A673 (cell line): ENCODE results near the gene MAP3K5. TPM values are rescaled to one million over a fixed set of nuclear protein-coding genes. Genes with fewer than 3 reads are reported as not detected.
A peak's percentile ranks its signal among the peaks of the same experiment; 100 is the strongest.

Experiments
- BruUV-seq: library from RNA; stranded (reverse); fragments of 400-500 nt; replicated peaks from 2 replicates; lab custom pipeline; 2021; lab: Mats Ljungman, UMichigan
- CTCF ChIA-PET: fragments of 300-600 bp; sonication (Branson Sonifier 250); formaldehyde crosslinking; loops from one replicate; lab custom pipeline; 2022; ENCODE audit warnings: antibody characterized with exemption; lab: Charles Lee
- POLR2A ChIA-PET: fragments of 300-600 bp; sonication (Branson Sonifier 250); formaldehyde crosslinking; loops from one replicate; lab custom pipeline; 2022; ENCODE audit warnings: antibody characterized with exemption; ENCODE audit not compliant: low non-redundant PET; lab: Charles Lee
- DNase-seq: peaks from one replicate; pipeline ENCODE4 v3.0.0-alpha.2; 2015; ENCODE audit warnings: low spot score
- H3K27ac ChIP-seq: fragments of 200-600 bp; sonication (generic); 2 replicates; pipeline ENCODE4 v1.5.1; 2016; ENCODE audit warnings: mixed run types, low read depth, mild to moderate bottlenecking, mixed read lengths, antibody characterized with exemption, low read length; ENCODE audit not compliant: poor library complexity, severe bottlenecking
- H3K27me3 ChIP-seq: fragments of 200-600 bp; sonication (generic); replicated peaks from 2 replicates; pipeline ENCODE4 v1.6.1; 2017; ENCODE audit warnings: mixed run types, low read depth, mild to moderate bottlenecking, mixed read lengths, antibody characterized with exemption, low read length; ENCODE audit not compliant: insufficient read depth, poor library complexity
- H3K36me3 ChIP-seq: fragments of 200-600 bp; sonication (generic); 2 replicates; pipeline ENCODE4 v1.6.1; 2016; ENCODE audit warnings: mixed run types, mild to moderate bottlenecking, mixed read lengths, antibody characterized with exemption, low read length; ENCODE audit not compliant: insufficient read depth, poor library complexity, severe bottlenecking
- H3K4me1 ChIP-seq: fragments of 200-600 bp; sonication (generic); 2 replicates; pipeline ENCODE4 v1.6.1; 2017; ENCODE audit warnings: mixed run types, mild to moderate bottlenecking, mixed read lengths, antibody characterized with exemption, low read length; ENCODE audit not compliant: insufficient read depth, poor library complexity, severe bottlenecking
- H3K4me3 ChIP-seq: fragments of 200-600 bp; sonication (generic); 2 replicates; pipeline ENCODE4 v1.5.1; 2016; ENCODE audit warnings: low read depth, mixed run types, mild to moderate bottlenecking, mixed read lengths, low read length; ENCODE audit not compliant: poor library complexity, severe bottlenecking
- H3K9me3 ChIP-seq: fragments of 200-600 bp; sonication (generic); 2 replicates; pipeline ENCODE4 v1.6.1; 2016; ENCODE audit warnings: mixed run types, low read depth, mild to moderate bottlenecking, mixed read lengths, antibody characterized with exemption, low read length; ENCODE audit not compliant: poor library complexity, severe bottlenecking
- EZH2 ChIP-seq: fragments of 200-600 bp; sonication (generic); IDR thresholded peaks from 2 replicates; pipeline ENCODE4 v1.6.1; 2017; ENCODE audit warnings: borderline replicate concordance, low read depth, mild to moderate bottlenecking, mixed read lengths, antibody characterized with exemption, low read length; ENCODE audit not compliant: poor library complexity, severe bottlenecking
- intact Hi-C: fragments of 100-400 bp; cut with micrococcal nuclease; formaldehyde crosslinking; loops from one replicate; pipeline ENCODE4 v1.10.0; 2022; ENCODE audit not compliant: unreplicated experiment
- total RNA-seq: library from RNA; stranded (reverse); gene quantifications from 2 replicates; pipeline ENCODE4 v1.2.3, GENCODE V29; 2021
- TF ChIP-seq, protein P1 (sequence below): fragments of 300-800, 200-600 bp; sonication (generic); conservative IDR thresholded peaks from 2 replicates; pipeline ENCODE4 v1.5.1; 2017; ENCODE audit warnings: low read depth, mild to moderate bottlenecking, antibody characterized with exemption, low read length, moderate library complexity, mixed read lengths

Gene MAP3K5
- total RNA-seq, 1 experiment from 2014 or later: 5.4 TPM

DNA sequence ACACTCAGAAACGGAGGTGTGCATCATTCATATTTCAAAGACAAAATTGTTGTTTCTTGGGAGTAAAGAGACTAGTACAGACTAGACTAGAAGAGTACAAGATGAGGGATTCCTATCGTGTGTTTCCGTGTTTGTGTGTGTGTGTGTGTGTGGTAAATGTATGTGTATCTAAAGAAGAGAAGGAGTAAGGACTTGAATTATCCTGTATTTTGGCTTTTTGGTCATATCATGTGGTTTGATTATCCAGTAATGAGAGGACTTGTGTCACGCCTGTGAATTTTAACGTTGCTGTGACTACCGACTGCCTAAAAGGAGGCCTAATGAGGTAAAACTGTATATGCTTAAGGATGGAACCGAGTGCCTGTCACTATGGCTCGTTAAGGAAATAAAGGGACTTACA, 197.6 kb downstream of the MAP3K5 start:
- H3K4me3 ChIP-seq: no peak overlapping the region
- ChIA-PET POLR2A (no interaction called here), CTCF (no interaction called here)
- no peak overlapping the region for H3K27ac ChIP-seq
- intact Hi-C loops: no loop called here
- no TSS peak for BruUV-seq
- H3K27me3 ChIP-seq: no peaks in the 10 kb centered on the region
- no peak for TF ChIP-seq EZH2
- TF ChIP-seq, protein P1, sequence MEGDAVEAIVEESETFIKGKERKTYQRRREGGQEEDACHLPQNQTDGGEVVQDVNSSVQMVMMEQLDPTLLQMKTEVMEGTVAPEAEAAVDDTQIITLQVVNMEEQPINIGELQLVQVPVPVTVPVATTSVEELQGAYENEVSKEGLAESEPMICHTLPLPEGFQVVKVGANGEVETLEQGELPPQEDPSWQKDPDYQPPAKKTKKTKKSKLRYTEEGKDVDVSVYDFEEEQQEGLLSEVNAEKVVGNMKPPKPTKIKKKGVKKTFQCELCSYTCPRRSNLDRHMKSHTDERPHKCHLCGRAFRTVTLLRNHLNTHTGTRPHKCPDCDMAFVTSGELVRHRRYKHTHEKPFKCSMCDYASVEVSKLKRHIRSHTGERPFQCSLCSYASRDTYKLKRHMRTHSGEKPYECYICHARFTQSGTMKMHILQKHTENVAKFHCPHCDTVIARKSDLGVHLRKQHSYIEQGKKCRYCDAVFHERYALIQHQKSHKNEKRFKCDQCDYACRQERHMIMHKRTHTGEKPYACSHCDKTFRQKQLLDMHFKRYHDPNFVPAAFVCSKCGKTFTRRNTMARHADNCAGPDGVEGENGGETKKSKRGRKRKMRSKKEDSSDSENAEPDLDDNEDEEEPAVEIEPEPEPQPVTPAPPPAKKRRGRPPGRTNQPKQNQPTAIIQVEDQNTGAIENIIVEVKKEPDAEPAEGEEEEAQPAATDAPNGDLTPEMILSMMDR: no peak
- no peaks in the 10 kb centered on the region for H3K9me3 ChIP-seq
- no peak for DNase-seq
- H3K4me1 ChIP-seq: peaks cover 15% of the 10 kb centered on the region
- H3K36me3 ChIP-seq: no peaks in the 10 kb centered on the region

DNA sequence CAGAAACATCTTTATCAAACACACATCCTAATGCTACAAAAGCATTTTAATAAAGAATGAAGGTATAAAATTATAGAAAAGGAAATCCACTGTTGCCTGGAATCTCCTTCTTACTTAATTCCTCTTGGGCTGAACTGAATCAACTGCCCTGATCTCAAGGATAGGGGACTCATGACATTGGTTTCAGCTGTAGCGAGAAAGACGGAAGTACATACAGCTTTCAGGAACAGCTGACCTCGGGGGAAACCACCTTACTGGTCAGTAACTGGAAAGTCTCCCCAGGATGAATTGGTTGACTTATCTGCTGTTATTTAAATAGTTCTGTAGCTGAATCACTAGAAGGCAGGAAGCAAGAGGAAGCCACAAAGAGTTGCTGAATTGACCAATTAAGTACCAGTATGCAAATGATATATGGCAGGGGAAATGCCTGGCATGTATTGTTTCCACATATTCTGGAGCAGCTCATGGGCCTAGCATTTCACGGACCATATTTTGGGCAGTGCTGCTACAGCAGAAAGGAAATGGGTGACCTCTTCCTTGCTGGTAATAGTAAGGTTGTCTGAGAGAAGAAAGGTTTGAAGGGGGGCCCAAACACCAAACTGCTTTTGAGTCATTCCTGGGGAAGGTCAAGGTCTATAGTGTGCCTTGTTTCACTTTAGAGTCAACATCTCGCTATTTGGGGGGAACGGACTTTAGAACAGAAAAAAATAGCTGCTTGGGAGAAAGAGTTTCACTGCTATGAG, 198.4 kb downstream of the MAP3K5 start:
- H3K27me3 ChIP-seq: no peaks in the 10 kb centered on the region
- no peaks in the 10 kb centered on the region for H3K9me3 ChIP-seq
- H3K4me3 ChIP-seq: no peak overlapping the region
- H3K4me1 ChIP-seq: peaks cover 12% of the 10 kb centered on the region
- intact Hi-C loops: no loop called here
- no peak for TF ChIP-seq EZH2
- TF ChIP-seq, protein P1: no peak
- H3K36me3 ChIP-seq: no peaks in the 10 kb centered on the region
- no peak overlapping the region for H3K27ac ChIP-seq
- ChIA-PET POLR2A (no interaction called here), CTCF (interaction anchor here (0.9 kb wide), 1 partner anchor 16 kb away, joined by 5 read pairs; no protein-coding TSS in a partner anchor)
- BruUV-seq: no TSS peak
- peak; percentile 78 for DNase-seq

DNA sequence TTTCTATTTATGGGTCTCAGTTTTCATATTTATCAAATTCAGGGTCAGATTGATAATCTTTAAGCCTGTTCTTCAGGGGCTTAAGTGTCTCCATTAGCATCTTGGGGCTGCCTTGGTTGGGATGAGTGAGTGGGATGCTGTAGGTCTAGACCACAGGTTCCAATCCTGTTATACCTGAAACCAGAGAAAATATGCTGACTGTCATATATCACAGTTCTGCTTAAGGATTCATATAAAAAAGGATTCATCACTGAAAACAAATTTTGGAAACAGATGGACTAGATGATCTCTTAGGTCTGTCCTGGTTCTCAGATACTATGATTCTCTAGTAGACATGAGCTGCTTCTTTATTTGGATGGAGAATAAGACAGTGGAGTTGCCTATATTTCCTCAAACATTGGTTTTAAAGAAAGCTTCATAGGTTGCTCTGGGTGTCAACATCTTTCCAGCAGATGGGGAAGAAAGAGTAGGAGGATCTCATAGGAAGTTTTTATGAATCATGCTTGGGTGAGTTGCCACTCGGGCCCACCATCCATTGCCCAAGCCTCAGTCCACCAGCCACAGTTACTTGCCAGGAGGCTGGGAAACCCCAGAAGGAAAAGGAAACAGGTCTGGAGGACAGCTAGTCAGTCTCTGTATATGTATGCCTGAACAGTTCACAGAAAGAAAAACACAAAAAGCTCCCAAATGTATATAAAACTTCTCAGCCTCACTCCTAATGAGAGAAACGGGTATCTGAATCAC, 199.2 kb downstream of the MAP3K5 start:
- Histone ChIP-seq H3K9me3 (no peaks in the 10 kb centered on the region), H3K27ac (no peak overlapping the region), H3K4me1 (peaks cover 12% of the 10 kb centered on the region), H3K27me3 (no peaks in the 10 kb centered on the region), H3K4me3 (no peak overlapping the region), H3K36me3 (no peaks in the 10 kb centered on the region)
- DNase-seq: no peak
- ChIA-PET POLR2A (no interaction called here), CTCF (interaction anchor here (0.9 kb wide), 1 partner anchor 17 kb away, joined by 5 read pairs; no protein-coding TSS in a partner anchor)
- no TSS peak for BruUV-seq
- intact Hi-C loops: no loop called here
- TF ChIP-seq EZH2: no peak
- TF ChIP-seq, protein P1: no peak
